HG03103 (cell line): ENCODE results near the gene TMPRSS11D.

Experiments used
- ATAC-seq: cut with Tn5 transposase; IDR thresholded peaks from one replicate; pipeline ENCODE4 v1.9.1; 2021; ENCODE audit warnings: low read depth; ENCODE audit not compliant: unreplicated experiment

The TMPRSS11D gene

GRCh38 chr4:67883902-67884301, at the start of gene TMPRSS11D:
TSS of gene TMPRSS11D (minus strand) at chr4:67884002. CDS start at chr4:67883933, 69 bp downstream.
- ATAC-seq: no peak

- no peak for ATAC-seq
Measured at GRCh38 chr4:67933038-67933437, 49.2 kb upstream of the TMPRSS11D start.

- no peak for ATAC-seq
Measured at GRCh38 chr4:67931256-67931655, 47.5 kb upstream of the TMPRSS11D start.

- no peak for ATAC-seq
Measured at GRCh38 chr4:67929426-67929825, 45.6 kb upstream of the TMPRSS11D start.

GRCh38 chr4:67928546-67928945, 44.7 kb upstream of the TMPRSS11D start:
- ATAC-seq: no peak

- no peak for ATAC-seq
Measured at GRCh38 chr4:67927251-67927650, 43.4 kb upstream of the TMPRSS11D start.

- ATAC-seq: no peak
Measured at GRCh38 chr4:67926485-67926884, 42.7 kb upstream of the TMPRSS11D start.

GRCh38 chr4:67922697-67923096, 38.9 kb upstream of the TMPRSS11D start:
- no peak for ATAC-seq

- ATAC-seq: no peak
Measured at GRCh38 chr4:67918428-67918827, 34.6 kb upstream of the TMPRSS11D start.

GRCh38 chr4:67915400-67915966, 31.7 kb upstream of the TMPRSS11D start:
- no peak for ATAC-seq

GRCh38 chr4:67912080-67912479, 28.3 kb upstream of the TMPRSS11D start:
- ATAC-seq: no peak

GRCh38 chr4:67911638-67912037, 27.8 kb upstream of the TMPRSS11D start:
- ATAC-seq: no peak

- ATAC-seq: no peak
Measured at GRCh38 chr4:67911141-67911540, 27.3 kb upstream of the TMPRSS11D start.

- ATAC-seq: no peak
Measured at GRCh38 chr4:67910585-67910905, 26.7 kb upstream of the TMPRSS11D start.

GRCh38 chr4:67909905-67910584, 26.2 kb upstream of the TMPRSS11D start:
- peak; percentile 48 for ATAC-seq

GRCh38 chr4:67907650-67908049, 23.8 kb upstream of the TMPRSS11D start:
- no peak for ATAC-seq

GRCh38 chr4:67899096-67899495, 15.3 kb upstream of the TMPRSS11D start:
- no peak for ATAC-seq

GRCh38 chr4:67897686-67898085, 13.9 kb upstream of the TMPRSS11D start:
- no peak for ATAC-seq

- no peak for ATAC-seq
Measured at GRCh38 chr4:67896421-67897065, 12.7 kb upstream of the TMPRSS11D start.

- no peak for ATAC-seq
Measured at GRCh38 chr4:67894659-67895058, 10.9 kb upstream of the TMPRSS11D start.

GRCh38 chr4:67892905-67893304, 9.1 kb upstream of the TMPRSS11D start:
- ATAC-seq: no peak

GRCh38 chr4:67892253-67892652, 8.5 kb upstream of the TMPRSS11D start:
- no peak for ATAC-seq
